Measurements from ENCODE around the gene SAMD4A. TPM values are rescaled to one million over a fixed set of nuclear protein-coding genes. Genes with fewer than 3 reads are reported as not detected.
A peak's percentile ranks its signal among the peaks of the same experiment; 100 is the strongest.

Gene SAMD4A
- total RNA-seq, 1 experiment from 2014 or later = 8.7 TPM

GRCh38 chr14:54691525-54692283 lies 124.8 kb downstream of the SAMD4A start:
- no peaks in the 10 kb centered on the region for H3K36me3 ChIP-seq
- no peak overlapping the region for H3K4me3 ChIP-seq
- DNase-seq = peak; percentile 48
- no peaks in the 10 kb centered on the region for H3K9me3 ChIP-seq
- H3K27me3 ChIP-seq = no peaks in the 10 kb centered on the region

- no peaks in the 10 kb centered on the region for H3K36me3 ChIP-seq
- no peaks in the 10 kb centered on the region for H3K9me3 ChIP-seq
- no peaks in the 10 kb centered on the region for H3K27me3 ChIP-seq
- DNase-seq = no peak
- no peak overlapping the region for H3K4me3 ChIP-seq
Measured at GRCh38 chr14:54692284-54692772, 125.4 kb downstream of the SAMD4A start.

GRCh38 chr14:54693761-54694160 lies 126.8 kb downstream of the SAMD4A start:
- Histone ChIP-seq H3K4me3 (no peak overlapping the region), H3K9me3 (no peaks in the 10 kb centered on the region), H3K27me3 (no peaks in the 10 kb centered on the region), H3K36me3 (no peaks in the 10 kb centered on the region)
- DNase-seq = no peak

GRCh38 chr14:54695196-54695595 lies 128.3 kb downstream of the SAMD4A start:
- no peak for DNase-seq
- H3K27me3 ChIP-seq = no peaks in the 10 kb centered on the region
- no peaks in the 10 kb centered on the region for H3K36me3 ChIP-seq
- H3K4me3 ChIP-seq = no peak overlapping the region
- no peaks in the 10 kb centered on the region for H3K9me3 ChIP-seq

- Histone ChIP-seq H3K9me3 (no peaks in the 10 kb centered on the region), H3K36me3 (no peaks in the 10 kb centered on the region), H3K27me3 (no peaks in the 10 kb centered on the region), H3K4me3 (no peak overlapping the region)
- DNase-seq = no peak
Measured at GRCh38 chr14:54697001-54697400, 130.1 kb downstream of the SAMD4A start.

GRCh38 chr14:54697803-54698202 lies 130.9 kb downstream of the SAMD4A start:
- Histone ChIP-seq H3K27me3 (no peaks in the 10 kb centered on the region), H3K4me3 (no peak overlapping the region), H3K9me3 (no peaks in the 10 kb centered on the region), H3K36me3 (no peaks in the 10 kb centered on the region)
- no peak for DNase-seq

- Histone ChIP-seq H3K9me3 (no peaks in the 10 kb centered on the region), H3K4me3 (no peak overlapping the region), H3K27me3 (no peaks in the 10 kb centered on the region), H3K36me3 (no peaks in the 10 kb centered on the region)
- no peak for DNase-seq
Measured at GRCh38 chr14:54698501-54698900, 131.6 kb downstream of the SAMD4A start.

GRCh38 chr14:54698966-54699530 lies 132.1 kb downstream of the SAMD4A start:
- DNase-seq = no peak
- no peak overlapping the region for H3K4me3 ChIP-seq
- H3K9me3 ChIP-seq = no peaks in the 10 kb centered on the region
- no peaks in the 10 kb centered on the region for H3K27me3 ChIP-seq
- no peaks in the 10 kb centered on the region for H3K36me3 ChIP-seq

- Histone ChIP-seq H3K36me3 (no peaks in the 10 kb centered on the region), H3K4me3 (no peak overlapping the region), H3K9me3 (no peaks in the 10 kb centered on the region), H3K27me3 (no peaks in the 10 kb centered on the region)
- DNase-seq = no peak
Measured at GRCh38 chr14:54699735-54700134, 132.8 kb downstream of the SAMD4A start.

- Histone ChIP-seq H3K27me3 (no peaks in the 10 kb centered on the region), H3K36me3 (no peaks in the 10 kb centered on the region), H3K4me3 (no peak overlapping the region), H3K9me3 (no peaks in the 10 kb centered on the region)
- DNase-seq = no peak
Measured at GRCh38 chr14:54700717-54701116, 133.8 kb downstream of the SAMD4A start.

- H3K36me3 ChIP-seq = no peaks in the 10 kb centered on the region
- no peaks in the 10 kb centered on the region for H3K27me3 ChIP-seq
- no peaks in the 10 kb centered on the region for H3K9me3 ChIP-seq
- no peak for DNase-seq
- no peak overlapping the region for H3K4me3 ChIP-seq
Measured at GRCh38 chr14:54702014-54702491, 135.1 kb downstream of the SAMD4A start.

GRCh38 chr14:54702492-54702891 lies 135.6 kb downstream of the SAMD4A start:
- Histone ChIP-seq H3K27me3 (no peaks in the 10 kb centered on the region), H3K36me3 (no peaks in the 10 kb centered on the region), H3K4me3 (no peak overlapping the region), H3K9me3 (no peaks in the 10 kb centered on the region)
- no peak for DNase-seq

GRCh38 chr14:54703082-54703481 lies 136.2 kb downstream of the SAMD4A start:
- DNase-seq = no peak
- no peak overlapping the region for H3K4me3 ChIP-seq
- no peaks in the 10 kb centered on the region for H3K27me3 ChIP-seq
- H3K9me3 ChIP-seq = no peaks in the 10 kb centered on the region
- no peaks in the 10 kb centered on the region for H3K36me3 ChIP-seq

GRCh38 chr14:54703724-54704123 lies 136.8 kb downstream of the SAMD4A start:
- DNase-seq = no peak
- Histone ChIP-seq H3K27me3 (no peaks in the 10 kb centered on the region), H3K36me3 (no peaks in the 10 kb centered on the region), H3K9me3 (no peaks in the 10 kb centered on the region), H3K4me3 (no peak overlapping the region)

- Histone ChIP-seq H3K27me3 (no peaks in the 10 kb centered on the region), H3K9me3 (no peaks in the 10 kb centered on the region), H3K36me3 (no peaks in the 10 kb centered on the region), H3K4me3 (no peak overlapping the region)
- DNase-seq = no peak
Measured at GRCh38 chr14:54704768-54705167, 137.8 kb downstream of the SAMD4A start.

- H3K4me3 ChIP-seq = no peak overlapping the region
- DNase-seq = no peak
- no peaks in the 10 kb centered on the region for H3K9me3 ChIP-seq
- no peaks in the 10 kb centered on the region for H3K36me3 ChIP-seq
- no peaks in the 10 kb centered on the region for H3K27me3 ChIP-seq
Measured at GRCh38 chr14:54706769-54707168, 139.8 kb downstream of the SAMD4A start.

- Histone ChIP-seq H3K36me3 (no peaks in the 10 kb centered on the region), H3K9me3 (no peaks in the 10 kb centered on the region), H3K27me3 (no peaks in the 10 kb centered on the region), H3K4me3 (no peak overlapping the region)
- DNase-seq = no peak
Measured at GRCh38 chr14:54708161-54708560, 141.2 kb downstream of the SAMD4A start.

- H3K36me3 ChIP-seq = no peaks in the 10 kb centered on the region
- no peaks in the 10 kb centered on the region for H3K9me3 ChIP-seq
- no peaks in the 10 kb centered on the region for H3K27me3 ChIP-seq
- no peak overlapping the region for H3K4me3 ChIP-seq
- no peak for DNase-seq
Measured at GRCh38 chr14:54708982-54709381, 142.1 kb downstream of the SAMD4A start.

All from MG63 (cell line).